Measurements from ENCODE around the gene PDZD2.

PDZD2 gene

GRCh38 chr5:31867219-31867618, 228.3 kb downstream of the PDZD2 start:
- no peak for DNase-seq (ENCODE audit: low read depth, low spot score)

GRCh38 chr5:31880449-31880848, 241.5 kb downstream of the PDZD2 start:
- no peak for DNase-seq (ENCODE audit: low read depth, low spot score)

- no peak for DNase-seq (ENCODE audit: low read depth, low spot score)
Measured at GRCh38 chr5:31884896-31885295, 246.0 kb downstream of the PDZD2 start.

- DNase-seq (ENCODE audit: low read depth, low spot score): no peak
Measured at GRCh38 chr5:31886206-31886605, 247.3 kb downstream of the PDZD2 start.

- DNase-seq (ENCODE audit: low read depth, low spot score): no peak
Measured at GRCh38 chr5:31887556-31887955, 248.6 kb downstream of the PDZD2 start.

- no peak for DNase-seq (ENCODE audit: low read depth, low spot score)
Measured at GRCh38 chr5:31888564-31888963, 249.6 kb downstream of the PDZD2 start.

GRCh38 chr5:31889001-31889561, 250.2 kb downstream of the PDZD2 start:
- DNase-seq (ENCODE audit: low read depth, low spot score): no peak

GRCh38 chr5:31890046-31890445, 251.1 kb downstream of the PDZD2 start:
- no peak for DNase-seq (ENCODE audit: low read depth, low spot score)

- DNase-seq (ENCODE audit: low read depth, low spot score): no peak
Measured at GRCh38 chr5:31894141-31894540, 255.2 kb downstream of the PDZD2 start.

- DNase-seq (ENCODE audit: low read depth, low spot score): no peak
Measured at GRCh38 chr5:31895199-31895820, 256.4 kb downstream of the PDZD2 start.

- no peak for DNase-seq (ENCODE audit: low read depth, low spot score)
Measured at GRCh38 chr5:31898036-31898632, 259.2 kb downstream of the PDZD2 start.

- DNase-seq (ENCODE audit: low read depth, low spot score): no peak
Measured at GRCh38 chr5:31900296-31900865, 261.4 kb downstream of the PDZD2 start.

- DNase-seq (ENCODE audit: low read depth, low spot score): no peak
Measured at GRCh38 chr5:31901807-31902530, 263.0 kb downstream of the PDZD2 start.

GRCh38 chr5:31908396-31908795, 269.5 kb downstream of the PDZD2 start:
- no peak for DNase-seq (ENCODE audit: low read depth, low spot score)

- DNase-seq (ENCODE audit: low read depth, low spot score): no peak
Measured at GRCh38 chr5:31909073-31909472, 270.1 kb downstream of the PDZD2 start.

GRCh38 chr5:31911291-31912265, 272.6 kb downstream of the PDZD2 start:
- no peak for DNase-seq (ENCODE audit: low read depth, low spot score)

GRCh38 chr5:31913808-31914207, 274.9 kb downstream of the PDZD2 start:
- DNase-seq (ENCODE audit: low read depth, low spot score): no peak

GRCh38 chr5:31916327-31916726, 277.4 kb downstream of the PDZD2 start:
- DNase-seq (ENCODE audit: low read depth, low spot score): no peak

- no peak for DNase-seq (ENCODE audit: low read depth, low spot score)
Measured at GRCh38 chr5:31918739-31919138, 279.8 kb downstream of the PDZD2 start.

- no peak for DNase-seq (ENCODE audit: low read depth, low spot score)
Measured at GRCh38 chr5:31921852-31922305, 282.9 kb downstream of the PDZD2 start.

- no peak for DNase-seq (ENCODE audit: low read depth, low spot score)
Measured at GRCh38 chr5:31924005-31924404, 285.1 kb downstream of the PDZD2 start.
